PC-3 (cell line): ENCODE data around the gene DPF1. TPM values are rescaled to one million over a fixed set of nuclear protein-coding genes. Genes with fewer than 3 reads are reported as not detected.

Experiments used
- ATAC-seq: fragments of 200-7000 bp; cut with Tn5 transposase; 2 replicates; pipeline ENCODE4 v1.9.1; 2020; ENCODE audit warnings: mild to moderate bottlenecking, moderate library complexity
- BruUV-seq: library from RNA; stranded (reverse); fragments of 400-500 nt; replicated peaks from 2 replicates; lab custom pipeline; 2021; lab: Mats Ljungman, UMichigan
- CTCF ChIA-PET: fragments of 300-600 bp; sonication (Branson Sonifier 250); formaldehyde crosslinking; loops from one replicate; lab custom pipeline; 2022; ENCODE audit warnings: antibody characterized with exemption; lab: Charles Lee
- POLR2A ChIA-PET: fragments of 300-600 bp; sonication (Branson Sonifier 250); formaldehyde crosslinking; loops from one replicate; lab custom pipeline; 2022; ENCODE audit warnings: antibody characterized with exemption; ENCODE audit not compliant: unreplicated experiment; lab: Charles Lee
- DNase-seq: peaks from one replicate; pipeline ENCODE4 v3.0.0-alpha.2; 2015
- H2AFZ ChIP-seq: fragments of 300-600 bp; sonication (generic); 2 replicates; pipeline ENCODE4 v1.6.0; 2016; ENCODE audit warnings: antibody characterized with exemption, low read length
- H3F3A ChIP-seq: fragments of 300-600 bp; sonication (generic); one replicate; pipeline ENCODE4 v1.6.0; 2017; ENCODE audit warnings: antibody characterized with exemption, low read length, control low read depth, mild to moderate bottlenecking; ENCODE audit not compliant: unreplicated experiment
- H3K27ac ChIP-seq: fragments of 300-600 bp; sonication (generic); 2 replicates; pipeline ENCODE4 v1.5.1; 2016; ENCODE audit warnings: mild to moderate bottlenecking, low read length
- H3K27me3 ChIP-seq: fragments of 300-600 bp; sonication (generic); 2 replicates; pipeline ENCODE4 v1.6.1; 2016; ENCODE audit warnings: low read length, mixed read lengths
- H3K36me3 ChIP-seq: fragments of 300-600 bp; sonication (generic); 2 replicates; pipeline ENCODE4 v1.6.1; 2016; ENCODE audit warnings: low read depth, mixed run types, low read length, mixed read lengths
- H3K4me1 ChIP-seq: fragments of 300-600 bp; sonication (generic); 2 replicates; pipeline ENCODE4 v1.5.1; 2016; ENCODE audit warnings: low read length; ENCODE audit not compliant: insufficient read depth
- H3K4me2 ChIP-seq: fragments of 300-600 bp; sonication (generic); 2 replicates; pipeline ENCODE4 v1.6.0; 2016; ENCODE audit warnings: low read length
- H3K4me3 ChIP-seq: fragments of 300-600 bp; sonication (generic); 2 replicates; pipeline ENCODE4 v1.5.1; 2016; ENCODE audit warnings: mild to moderate bottlenecking, low read length, mixed read lengths
- H3K79me2 ChIP-seq: fragments of 300-600 bp; sonication (generic); 2 replicates; pipeline ENCODE4 v1.6.1; 2017; ENCODE audit warnings: low read length, mixed read lengths
- H3K9ac ChIP-seq: fragments of 300-600 bp; sonication (generic); 2 replicates; pipeline ENCODE4 v1.6.0; 2016; ENCODE audit warnings: mild to moderate bottlenecking, low read length
- H3K9me2 ChIP-seq: fragments of 300-600 bp; sonication (generic); replicated peaks from 2 replicates; pipeline ENCODE4 v1.6.1; 2016; ENCODE audit warnings: mixed run types, low read length, mixed read lengths
- H3K9me3 ChIP-seq: fragments of 300-600 bp; sonication (generic); 2 replicates; pipeline ENCODE4 v1.6.1; 2016; ENCODE audit warnings: low read length, mixed read lengths
- H4K20me1 ChIP-seq: fragments of 300-600 bp; sonication (generic); 2 replicates; pipeline ENCODE4 v1.6.1; 2016; ENCODE audit warnings: low read length, mixed read lengths
- EZH2 ChIP-seq: fragments of 300-600 bp; sonication (generic); IDR thresholded peaks from one replicate; pipeline ENCODE4 v1.6.1; 2017; ENCODE audit warnings: antibody characterized with exemption, mild to moderate bottlenecking, low read length; ENCODE audit not compliant: unreplicated experiment
- EZH2phosphoT487 ChIP-seq: fragments of 300-600 bp; sonication (generic); IDR thresholded peaks from 2 replicates; pipeline ENCODE4 v1.6.1; 2018; ENCODE audit warnings: mild to moderate bottlenecking, antibody characterized with exemption, low read length, borderline replicate concordance
- intact Hi-C: fragments of 100-400 bp; cut with micrococcal nuclease; formaldehyde crosslinking; loops from 2 replicates; pipeline ENCODE4 v1.9.0; 2023
- total RNA-seq: library from RNA; depleted of rRNA; stranded (reverse); fragments of >200 nt; gene quantifications from 2 replicates; pipeline ENCODE4 v1.2.3, GENCODE V29; 2014
- TF ChIP-seq, protein P1 (sequence below): fragments of 300-600 bp; sonication (generic); conservative IDR thresholded peaks from 2 replicates; pipeline ENCODE4 v1.5.1; 2017; ENCODE audit warnings: antibody characterized with exemption, low read depth, mild to moderate bottlenecking, low read length

The DPF1 gene
- total RNA-seq, 1 experiment from 2014 or later = 8.1 TPM

DNA sequence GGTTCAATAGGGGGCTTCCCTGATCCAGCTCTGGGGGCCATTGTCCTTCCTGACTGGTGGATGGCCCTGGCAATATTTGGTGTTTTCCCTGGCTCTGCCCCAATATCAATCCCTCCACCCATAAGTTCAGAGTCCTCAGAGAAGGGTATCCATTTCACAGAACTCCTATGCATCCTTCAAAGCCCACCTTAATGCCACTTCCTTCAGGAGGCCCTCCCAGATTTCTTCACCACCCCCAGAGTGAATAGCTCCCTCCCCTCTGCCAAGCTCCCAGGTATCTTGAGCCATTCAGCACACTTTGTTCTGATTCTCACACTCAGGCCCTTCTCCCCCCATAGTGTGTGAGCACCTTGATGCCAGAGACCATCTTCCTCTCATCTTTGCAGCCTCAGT is 26.4 kb upstream of the DPF1 start:
- H3K79me2 ChIP-seq = no peaks in the 10 kb centered on the region
- intact Hi-C loops = no loop called here
- H3K9me2 ChIP-seq = no peaks in the 10 kb centered on the region
- H3K27me3 ChIP-seq = no peaks in the 10 kb centered on the region
- H3K36me3 ChIP-seq = no peaks in the 10 kb centered on the region
- no peaks in the 10 kb centered on the region for H3F3A ChIP-seq
- H3K4me3 ChIP-seq = no peak overlapping the region
- ATAC-seq (no peak), DNase-seq (no peak)
- peaks cover 4% of the 10 kb centered on the region; the same call in 1 of the 2 replicates for H3K4me1 ChIP-seq
- no peaks in the 10 kb centered on the region for H3K9me3 ChIP-seq
- no peak overlapping the region for H2AFZ ChIP-seq
- TF ChIP-seq EZH2 (no peak), EZH2phosphoT487 (no peak)
- TF ChIP-seq, protein P1, sequence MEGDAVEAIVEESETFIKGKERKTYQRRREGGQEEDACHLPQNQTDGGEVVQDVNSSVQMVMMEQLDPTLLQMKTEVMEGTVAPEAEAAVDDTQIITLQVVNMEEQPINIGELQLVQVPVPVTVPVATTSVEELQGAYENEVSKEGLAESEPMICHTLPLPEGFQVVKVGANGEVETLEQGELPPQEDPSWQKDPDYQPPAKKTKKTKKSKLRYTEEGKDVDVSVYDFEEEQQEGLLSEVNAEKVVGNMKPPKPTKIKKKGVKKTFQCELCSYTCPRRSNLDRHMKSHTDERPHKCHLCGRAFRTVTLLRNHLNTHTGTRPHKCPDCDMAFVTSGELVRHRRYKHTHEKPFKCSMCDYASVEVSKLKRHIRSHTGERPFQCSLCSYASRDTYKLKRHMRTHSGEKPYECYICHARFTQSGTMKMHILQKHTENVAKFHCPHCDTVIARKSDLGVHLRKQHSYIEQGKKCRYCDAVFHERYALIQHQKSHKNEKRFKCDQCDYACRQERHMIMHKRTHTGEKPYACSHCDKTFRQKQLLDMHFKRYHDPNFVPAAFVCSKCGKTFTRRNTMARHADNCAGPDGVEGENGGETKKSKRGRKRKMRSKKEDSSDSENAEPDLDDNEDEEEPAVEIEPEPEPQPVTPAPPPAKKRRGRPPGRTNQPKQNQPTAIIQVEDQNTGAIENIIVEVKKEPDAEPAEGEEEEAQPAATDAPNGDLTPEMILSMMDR = no peak
- H4K20me1 ChIP-seq = no peaks in the 10 kb centered on the region
- no TSS peak for BruUV-seq
- H3K27ac ChIP-seq = no peak overlapping the region
- H3K4me2 ChIP-seq = no peak overlapping the region
- H3K9ac ChIP-seq = no peak overlapping the region
- CTCF ChIA-PET = no interaction called here
- POLR2A ChIA-PET = interaction anchor here (0.6 kb wide), 1 partner anchor 28 kb away, joined by 8 read pairs; no protein-coding TSS in a partner anchor

DNA sequence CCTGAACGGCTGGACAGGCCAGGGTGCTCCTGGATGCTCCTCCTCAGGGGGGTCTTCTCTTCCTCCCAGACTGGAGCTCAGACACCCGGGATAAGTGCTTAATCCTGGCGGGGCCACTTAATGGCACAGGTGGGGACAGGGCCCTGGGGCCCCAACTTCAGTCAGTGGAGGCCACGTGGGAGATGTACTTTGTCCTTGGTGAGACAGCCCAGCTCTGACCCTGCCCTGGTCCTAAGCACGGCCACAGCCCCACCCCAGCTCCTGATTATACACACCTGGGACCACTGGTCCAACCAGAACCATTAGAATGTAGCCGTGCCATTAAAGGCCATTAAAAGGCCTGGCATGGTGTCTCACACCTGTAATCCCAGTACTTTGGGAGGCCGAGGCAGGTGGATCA is 24.4 kb upstream of the DPF1 start:
- Histone ChIP-seq H3K4me2 (no peak overlapping the region), H4K20me1 (no peaks in the 10 kb centered on the region), H3K9me3 (no peaks in the 10 kb centered on the region), H3K4me3 (no peak overlapping the region), H3K9me2 (no peaks in the 10 kb centered on the region), H3K36me3 (no peaks in the 10 kb centered on the region), H3K27me3 (no peaks in the 10 kb centered on the region), H3F3A (no peaks in the 10 kb centered on the region), H3K9ac (no peak overlapping the region), H3K27ac (no peak overlapping the region), H2AFZ (no peak overlapping the region), H3K4me1 (peaks cover 4% of the 10 kb centered on the region; the same call in 1 of the 2 replicates), H3K79me2 (no peaks in the 10 kb centered on the region)
- TF ChIP-seq, protein P1 = no peak
- TF ChIP-seq EZH2phosphoT487 = no peak
- TF ChIP-seq EZH2 = no peak
- BruUV-seq = no TSS peak
- ChIA-PET POLR2A (no interaction called here), CTCF (no interaction called here)
- no peak for ATAC-seq
- no peak for DNase-seq
- intact Hi-C loops = loop anchor here (10.0 kb wide), 1 partner anchor 46 kb away; no protein-coding TSS in a partner anchor

DNA sequence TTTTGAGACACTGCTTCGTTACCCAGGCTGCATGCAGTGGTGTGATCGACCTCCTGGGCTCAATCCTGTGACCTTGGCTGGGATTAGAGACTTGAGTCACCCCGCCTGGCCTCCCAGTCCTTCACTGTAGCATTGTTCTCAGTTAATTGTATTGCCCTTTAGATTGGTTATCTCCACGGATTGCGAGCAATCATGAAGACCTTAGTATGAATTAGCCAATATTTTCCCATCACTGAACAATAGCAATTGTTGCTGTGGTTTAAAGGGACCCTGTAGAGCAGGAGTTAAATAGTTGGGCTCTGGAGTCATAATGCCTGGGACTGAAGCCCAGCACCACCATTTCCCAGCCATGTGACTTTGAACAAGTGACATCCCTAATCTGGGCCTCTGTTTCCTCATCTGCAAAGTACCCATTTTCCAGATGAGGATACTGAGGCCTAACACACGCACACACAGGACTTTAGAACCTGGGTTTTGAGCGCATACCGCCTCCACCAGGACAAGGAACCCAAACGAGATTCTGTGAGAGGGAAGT is 23.8 kb upstream of the DPF1 start:
- Histone ChIP-seq H3K27me3 (no peaks in the 10 kb centered on the region), H2AFZ (no peak overlapping the region), H3K4me3 (no peak overlapping the region), H3K4me2 (no peak overlapping the region), H3K27ac (no peak overlapping the region), H3K36me3 (no peaks in the 10 kb centered on the region), H3K79me2 (no peaks in the 10 kb centered on the region), H3K9ac (no peak overlapping the region), H3K9me2 (no peaks in the 10 kb centered on the region), H3F3A (no peaks in the 10 kb centered on the region), H3K9me3 (no peaks in the 10 kb centered on the region), H3K4me1 (peaks cover 4% of the 10 kb centered on the region; the same call in 1 of the 2 replicates), H4K20me1 (no peaks in the 10 kb centered on the region)
- intact Hi-C loops = loop anchor here (10.0 kb wide), 1 partner anchor 47 kb away; no protein-coding TSS in a partner anchor
- DNase-seq (no peak), ATAC-seq (no peak)
- POLR2A ChIA-PET = no interaction called here
- CTCF ChIA-PET = no interaction called here
- TF ChIP-seq EZH2 (no peak), EZH2phosphoT487 (no peak)
- TF ChIP-seq, protein P1 = no peak
- no TSS peak for BruUV-seq
